Activated T-cell treated with anti-CD3 and anti-CD28 coated beads, Interleukin-2, amount 50 U/mL, for 72 hours (primary cell): ENCODE data around the gene SLC6A7. TPM values are rescaled to one million over a fixed set of nuclear protein-coding genes. Genes with fewer than 3 reads are reported as not detected.
"Not testable (repeated sequence)": the region's sequence is repeated elsewhere in the genome, so short reads cannot be mapped to it uniquely, and the experiment has no call there.

Experiments used
- ATAC-seq, 2 donors: fragments of 150-1000 bp; cut with Tn5 transposase; replicated peaks in 1 of 2; 2 replicates each; pipeline ENCODE4 v1.10.0; 2021; ENCODE audit warnings: moderate library complexity in 2 of 2, mild to moderate bottlenecking in 1 of 2
- DNase-seq, 2 donors: peaks; one replicate each; pipeline ENCODE4 v3.0.0; 2021 to 2022; ENCODE audit warnings: mixed read lengths in 1 of 2
- H3K27ac Mint-ChIP-seq: one replicate; pipeline ENCODE4 v1.8.0; 2022; ENCODE audit warnings: mild to moderate bottlenecking, moderate library complexity, mixed read lengths
- H3K27me3 Mint-ChIP-seq: one replicate; pipeline ENCODE4 v1.8.0; 2022; ENCODE audit warnings: low read depth, mixed read lengths
- H3K36me3 Mint-ChIP-seq, 2 donors: one replicate each; pipeline ENCODE4 v1.8.0; 2022; ENCODE audit warnings: mixed read lengths in 2 of 2, mild to moderate bottlenecking in 1 of 2; ENCODE audit not compliant: insufficient read depth in 2 of 2
- H3K4me1 Mint-ChIP-seq: one replicate; pipeline ENCODE4 v1.8.0; 2022; ENCODE audit warnings: low read depth, mixed read lengths
- H3K4me3 Mint-ChIP-seq, 2 donors: one replicate each; pipeline ENCODE4 v1.8.0; 2022; ENCODE audit warnings: mild to moderate bottlenecking in 2 of 2, mixed read lengths in 2 of 2, moderate library complexity in 2 of 2
- H3K9me3 Mint-ChIP-seq, 2 donors: one replicate each; pipeline ENCODE4 v1.8.0; 2022; ENCODE audit warnings: mixed read lengths in 2 of 2
- total RNA-seq, 2 donors: library from RNA; stranded (reverse); gene quantifications; one replicate each; pipeline ENCODE4 v1.2.3, GENCODE V29; 2022

The SLC6A7 gene
- total RNA-seq, 2 donors from 2014 or later, result not detected

DNA sequence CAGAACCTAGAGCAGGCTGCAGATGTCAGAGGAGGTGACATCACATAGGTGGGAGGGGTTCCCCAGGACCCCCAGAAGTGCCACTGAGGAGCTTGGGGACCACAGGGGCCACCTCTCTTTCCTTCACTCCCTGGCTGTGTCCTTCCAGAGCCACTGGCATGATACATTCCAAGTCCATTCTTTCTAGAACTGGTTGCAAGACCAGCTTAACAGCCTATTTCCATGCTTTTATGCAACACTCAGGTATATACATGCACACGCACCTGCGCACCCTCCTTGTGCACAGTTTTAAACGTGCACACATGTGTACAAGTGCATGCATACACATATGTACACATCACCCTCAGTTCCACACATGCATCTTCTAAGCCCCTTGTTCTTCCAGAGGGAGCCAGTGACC, 39.7 kb downstream of the SLC6A7 start:
- ATAC-seq, result no peak
- Mint-ChIP-seq H3K9me3 (no peaks in the 10 kb centered on the region), H3K27me3 (no peaks in the 10 kb centered on the region)

DNA sequence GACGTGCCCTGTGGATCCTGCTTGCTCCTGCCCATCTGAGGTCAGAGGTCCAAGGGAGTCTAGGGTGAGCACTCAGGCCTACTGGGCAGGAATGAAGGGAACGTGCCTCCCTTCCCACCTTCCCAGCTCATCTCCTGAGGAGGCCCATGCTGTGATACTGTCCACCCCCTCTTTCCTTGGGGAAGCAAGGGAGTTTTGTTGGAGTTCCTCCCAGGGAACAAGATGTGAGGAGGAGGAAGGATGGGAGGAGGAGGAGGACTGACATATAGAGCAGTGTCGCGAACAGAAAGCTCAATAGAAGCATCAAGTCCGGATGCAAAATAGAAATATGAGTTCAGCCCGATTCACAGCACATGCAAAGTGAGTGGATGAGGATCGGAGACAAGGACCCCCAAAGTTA, 41.0 kb downstream of the SLC6A7 start:
- Mint-ChIP-seq H3K4me3 (no peak overlapping the region), H3K4me1 (no peaks in the 10 kb centered on the region), H3K36me3 (no peaks in the 10 kb centered on the region), H3K27me3 (no peaks in the 10 kb centered on the region), H3K27ac (no peak overlapping the region), H3K9me3 (no peaks in the 10 kb centered on the region)
- DNase-seq, result no peak
- no peak for ATAC-seq

More for the DNA sequence above, 39.7 kb downstream of the SLC6A7 start:
- H3K27ac Mint-ChIP-seq, result no peak overlapping the region
- DNase-seq, result no peak
- no peaks in the 10 kb centered on the region for H3K36me3 Mint-ChIP-seq
- no peak overlapping the region for H3K4me3 Mint-ChIP-seq
- no peaks in the 10 kb centered on the region for H3K4me1 Mint-ChIP-seq

DNA sequence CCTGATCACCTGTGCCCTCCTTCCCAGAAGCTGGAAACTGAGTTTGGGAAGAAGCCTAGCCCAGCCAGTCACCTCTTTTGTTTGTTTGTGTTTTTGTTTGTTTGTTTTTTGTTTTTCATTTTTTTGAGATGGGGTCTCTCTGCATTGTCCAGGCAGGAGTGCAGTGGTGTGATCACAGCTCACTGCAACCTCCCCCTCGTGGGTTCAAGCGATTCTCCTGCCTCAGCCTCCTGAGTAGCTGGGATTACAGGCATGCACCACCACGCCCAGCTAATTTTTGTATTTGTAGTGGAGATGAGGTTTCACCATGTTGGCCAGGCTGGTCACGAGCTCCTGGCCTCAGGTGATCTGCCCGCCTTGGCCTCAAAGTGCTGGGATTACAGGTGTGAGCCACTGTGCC, 43.8 kb downstream of the SLC6A7 start:
- not testable (repeated sequence) for H3K9me3 Mint-ChIP-seq, ATAC-seq, H3K4me1 Mint-ChIP-seq

DNA sequence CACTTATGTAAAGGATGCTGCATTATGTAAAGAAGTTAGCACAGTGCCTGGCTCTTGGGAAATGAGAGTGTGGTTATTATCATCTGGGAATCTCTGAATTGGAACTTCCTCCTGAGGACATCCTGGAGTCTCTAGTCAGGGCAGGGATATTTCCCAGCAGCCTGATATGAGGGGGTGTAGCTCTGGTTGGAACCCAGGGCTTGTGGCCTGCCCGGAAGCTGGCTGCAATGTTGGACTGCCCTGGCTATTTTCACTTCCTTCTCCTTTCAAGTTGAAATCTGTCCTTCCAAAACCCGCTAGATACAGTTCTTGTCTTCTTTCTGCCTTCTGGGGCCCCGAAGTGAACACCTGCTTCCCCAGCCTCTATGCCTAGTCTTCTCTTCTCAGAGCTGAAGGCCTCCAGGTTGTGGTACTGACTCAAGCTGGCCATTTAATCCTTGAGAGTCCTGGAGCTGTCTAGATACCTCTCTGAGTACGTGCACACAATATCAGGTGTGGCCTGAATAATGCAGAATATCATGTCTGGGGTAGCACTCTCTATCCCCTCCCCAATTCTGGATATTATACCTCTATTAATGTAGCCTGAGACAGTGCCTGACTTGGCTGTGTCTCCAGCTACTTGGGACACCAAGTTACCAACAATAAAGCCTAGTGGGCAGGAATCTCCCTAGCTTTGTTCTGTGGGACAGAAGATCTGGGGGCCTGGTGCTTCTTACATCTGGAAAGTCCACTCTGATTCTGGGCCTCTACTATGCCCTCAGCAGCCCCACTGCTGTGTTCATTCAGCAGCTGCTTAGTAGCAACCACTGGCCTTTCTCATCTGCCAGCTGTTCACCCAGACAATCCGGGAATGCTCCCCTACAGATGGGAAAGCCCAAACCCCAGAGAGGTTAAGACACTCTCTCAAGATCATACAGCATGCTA, 45.0 kb downstream of the SLC6A7 start:
- Mint-ChIP-seq H3K4me3 (no peak overlapping the region), H3K27ac (no peak overlapping the region), H3K4me1 (no peaks in the 10 kb centered on the region), H3K27me3 (no peaks in the 10 kb centered on the region), H3K9me3 (no peaks in the 10 kb centered on the region), H3K36me3 (no peaks in the 10 kb centered on the region)
- DNase-seq, result no peak
- ATAC-seq, result no peak

More for the DNA sequence above, 43.8 kb downstream of the SLC6A7 start:
- H3K27ac Mint-ChIP-seq, H3K4me3 Mint-ChIP-seq, H3K36me3 Mint-ChIP-seq, H3K27me3 Mint-ChIP-seq, DNase-seq: not testable (repeated sequence)

DNA sequence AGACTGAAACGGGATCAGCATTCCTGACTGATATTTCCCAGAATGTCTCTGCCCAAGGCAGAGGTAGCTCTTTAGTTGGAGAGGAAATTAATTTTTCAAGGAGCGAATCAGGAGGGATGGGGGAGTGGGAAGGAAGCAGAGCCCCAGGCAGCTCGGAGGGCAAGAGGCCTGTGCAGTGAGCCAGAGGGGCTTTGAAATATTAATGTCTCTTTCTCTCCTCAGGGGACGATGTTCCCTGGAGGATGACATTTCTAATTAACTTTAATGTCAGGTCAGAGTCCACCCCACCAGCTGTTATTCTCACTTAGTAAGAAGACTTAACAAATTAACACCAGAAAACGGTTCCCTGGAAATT, 45.6 kb downstream of the SLC6A7 start:
- Mint-ChIP-seq H3K27ac (no peak overlapping the region), H3K36me3 (no peaks in the 10 kb centered on the region), H3K27me3 (no peaks in the 10 kb centered on the region), H3K4me1 (no peaks in the 10 kb centered on the region), H3K4me3 (no peak overlapping the region), H3K9me3 (no peaks in the 10 kb centered on the region)
- ATAC-seq, result no peak
- DNase-seq, result no peak

DNA sequence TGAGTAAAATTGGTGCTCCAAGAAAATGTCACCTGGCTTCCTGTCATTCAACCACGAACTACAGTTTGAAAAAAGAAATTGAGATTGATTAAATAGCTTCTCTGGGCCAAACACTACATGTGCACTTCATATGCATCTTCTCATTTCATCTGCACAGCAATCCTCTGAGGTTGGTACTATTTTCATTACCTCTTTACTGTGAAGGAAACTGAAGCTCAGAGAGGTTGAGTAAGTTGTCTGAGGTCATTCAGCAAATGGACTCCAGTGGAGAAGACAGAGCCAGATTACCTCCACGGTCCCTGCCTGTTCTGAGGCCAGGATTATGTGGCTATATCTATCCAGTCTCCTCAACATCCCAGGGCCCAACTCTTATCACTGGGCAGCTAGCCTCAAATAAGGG, 46.5 kb downstream of the SLC6A7 start:
- ATAC-seq (no peak), DNase-seq (no peak)
- H3K4me1 Mint-ChIP-seq, result no peaks in the 10 kb centered on the region
- no peaks in the 10 kb centered on the region for H3K27me3 Mint-ChIP-seq
- H3K4me3 Mint-ChIP-seq, result no peak overlapping the region
- H3K36me3 Mint-ChIP-seq, result no peaks in the 10 kb centered on the region
- H3K27ac Mint-ChIP-seq, result no peak overlapping the region
- no peaks in the 10 kb centered on the region for H3K9me3 Mint-ChIP-seq

DNA sequence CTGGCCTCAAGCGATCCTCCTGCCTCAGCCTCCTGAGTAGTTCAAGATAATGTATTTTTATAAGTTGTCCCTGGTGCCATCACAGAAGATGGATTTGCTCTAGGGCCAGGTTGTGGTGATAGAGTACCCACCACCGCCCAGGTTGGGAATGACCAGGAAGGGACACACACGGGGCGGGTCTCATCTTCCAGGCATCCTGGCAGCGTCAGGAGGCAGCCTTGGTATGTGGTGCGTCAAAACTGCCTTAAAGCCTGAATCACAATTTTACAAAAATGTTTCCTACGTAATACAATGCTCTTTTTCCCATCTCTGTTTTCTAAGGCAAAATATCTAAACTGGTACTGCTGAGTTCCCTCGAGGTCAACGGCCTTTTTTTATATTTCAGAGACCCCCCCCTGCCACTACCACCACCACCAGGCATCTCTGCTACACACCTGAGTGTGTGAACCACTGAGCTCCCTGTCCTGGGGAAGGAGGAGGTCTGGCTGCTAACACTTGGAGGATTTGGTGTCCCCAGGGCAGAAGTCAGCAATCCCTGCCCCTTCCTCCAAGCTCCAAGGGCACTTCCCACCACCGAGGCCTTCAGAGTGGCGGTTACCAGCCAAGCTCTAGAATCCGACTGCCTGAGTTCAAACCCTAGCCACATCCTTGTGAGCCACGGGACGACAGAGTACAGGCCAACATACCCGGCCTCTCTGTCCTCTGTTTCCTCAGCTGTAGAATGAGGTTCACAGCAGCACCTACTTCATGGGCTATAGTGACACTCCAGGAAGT, 47.3 kb downstream of the SLC6A7 start:
- ATAC-seq (no peak), DNase-seq (no peak)
- Mint-ChIP-seq H3K9me3 (no peaks in the 10 kb centered on the region), H3K36me3 (no peaks in the 10 kb centered on the region), H3K27ac (no peak overlapping the region), H3K27me3 (no peaks in the 10 kb centered on the region), H3K4me1 (no peaks in the 10 kb centered on the region), H3K4me3 (no peak overlapping the region)

DNA sequence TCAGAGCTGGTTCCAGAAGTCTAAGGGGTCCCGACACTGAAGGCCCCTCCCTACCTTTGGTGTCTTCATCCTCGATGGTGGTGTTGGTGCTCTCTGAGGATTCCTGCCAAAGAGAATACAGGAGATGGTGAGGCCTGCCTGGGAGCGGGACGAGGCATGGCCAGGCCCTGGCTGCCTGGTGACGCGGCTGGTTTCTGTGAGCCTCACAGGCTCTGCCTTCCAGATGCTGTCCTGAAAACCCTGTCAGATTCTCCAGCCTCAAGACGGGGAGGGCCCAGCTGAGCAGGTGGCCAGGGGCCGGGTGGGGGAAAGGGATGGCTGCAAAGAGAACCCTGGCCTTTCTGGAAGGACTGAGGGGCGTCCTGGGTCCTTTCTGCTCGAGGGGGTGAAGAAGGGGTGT, 48.8 kb downstream of the SLC6A7 start:
- Mint-ChIP-seq H3K4me1 (no peaks in the 10 kb centered on the region), H3K36me3 (no peaks in the 10 kb centered on the region), H3K27me3 (no peaks in the 10 kb centered on the region), H3K4me3 (no peak overlapping the region), H3K9me3 (no peaks in the 10 kb centered on the region), H3K27ac (no peak overlapping the region)
- no peak for ATAC-seq
- no peak for DNase-seq

DNA sequence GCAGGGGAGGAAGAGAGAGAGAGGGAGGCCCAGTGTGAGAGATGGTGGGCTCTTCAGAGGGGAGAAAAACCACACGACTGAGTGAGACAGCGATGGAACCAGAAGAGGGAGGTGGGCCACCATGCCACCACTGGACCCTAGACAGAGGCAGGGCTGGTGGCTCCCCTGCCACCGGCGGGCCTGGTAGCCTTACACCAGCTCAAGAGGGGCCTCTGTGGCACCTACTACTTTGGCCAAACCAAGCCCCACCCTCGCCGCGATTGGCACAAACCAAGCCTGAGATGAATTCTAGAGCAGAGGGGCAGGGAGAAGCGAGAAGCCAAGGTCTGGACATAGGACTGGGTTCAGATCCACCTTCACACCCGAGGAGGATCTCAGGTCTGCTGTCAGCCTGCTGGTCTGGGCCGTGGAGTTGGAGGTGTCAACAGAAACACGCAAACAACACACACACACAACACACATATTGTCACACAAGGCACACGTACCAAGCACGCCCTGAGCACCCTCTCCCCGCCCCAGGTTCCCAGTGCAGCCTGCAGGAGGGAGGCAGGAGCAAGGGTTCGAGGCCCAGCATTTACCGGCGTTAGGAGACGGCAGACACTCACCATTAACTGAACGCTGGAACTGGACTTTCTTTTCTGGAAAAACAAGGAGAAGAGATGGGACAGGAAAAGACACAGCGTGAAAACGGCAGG, 49.4 kb downstream of the SLC6A7 start:
- Mint-ChIP-seq H3K27ac (no peak overlapping the region), H3K4me1 (no peaks in the 10 kb centered on the region), H3K4me3 (no peak overlapping the region), H3K9me3 (no peaks in the 10 kb centered on the region), H3K36me3 (no peaks in the 10 kb centered on the region), H3K27me3 (no peaks in the 10 kb centered on the region)
- DNase-seq (no peak), ATAC-seq (no peak)

DNA sequence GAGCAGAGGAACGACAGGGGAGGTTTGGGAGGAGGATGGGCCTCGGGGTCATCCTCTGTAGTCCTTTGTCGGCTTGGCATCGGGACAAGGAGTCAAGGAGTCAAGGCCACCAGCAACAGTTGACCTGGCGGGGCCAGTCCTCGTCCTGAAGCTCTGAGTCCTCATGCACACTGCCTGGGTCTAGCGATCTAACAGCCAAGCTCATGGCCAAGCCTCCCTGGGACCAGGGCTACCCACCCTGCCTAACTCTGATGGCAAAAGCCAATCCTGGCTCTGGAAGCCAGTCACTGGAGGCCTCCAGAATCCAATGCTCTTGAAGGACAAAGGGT, 49.9 kb downstream of the SLC6A7 start:
- H3K4me3 Mint-ChIP-seq, result no peak overlapping the region
- no peak overlapping the region for H3K27ac Mint-ChIP-seq
- H3K36me3 Mint-ChIP-seq, result no peaks in the 10 kb centered on the region
- no peaks in the 10 kb centered on the region for H3K9me3 Mint-ChIP-seq
- no peaks in the 10 kb centered on the region for H3K4me1 Mint-ChIP-seq
- ATAC-seq, result no peak
- H3K27me3 Mint-ChIP-seq, result no peaks in the 10 kb centered on the region
- DNase-seq, result no peak

DNA sequence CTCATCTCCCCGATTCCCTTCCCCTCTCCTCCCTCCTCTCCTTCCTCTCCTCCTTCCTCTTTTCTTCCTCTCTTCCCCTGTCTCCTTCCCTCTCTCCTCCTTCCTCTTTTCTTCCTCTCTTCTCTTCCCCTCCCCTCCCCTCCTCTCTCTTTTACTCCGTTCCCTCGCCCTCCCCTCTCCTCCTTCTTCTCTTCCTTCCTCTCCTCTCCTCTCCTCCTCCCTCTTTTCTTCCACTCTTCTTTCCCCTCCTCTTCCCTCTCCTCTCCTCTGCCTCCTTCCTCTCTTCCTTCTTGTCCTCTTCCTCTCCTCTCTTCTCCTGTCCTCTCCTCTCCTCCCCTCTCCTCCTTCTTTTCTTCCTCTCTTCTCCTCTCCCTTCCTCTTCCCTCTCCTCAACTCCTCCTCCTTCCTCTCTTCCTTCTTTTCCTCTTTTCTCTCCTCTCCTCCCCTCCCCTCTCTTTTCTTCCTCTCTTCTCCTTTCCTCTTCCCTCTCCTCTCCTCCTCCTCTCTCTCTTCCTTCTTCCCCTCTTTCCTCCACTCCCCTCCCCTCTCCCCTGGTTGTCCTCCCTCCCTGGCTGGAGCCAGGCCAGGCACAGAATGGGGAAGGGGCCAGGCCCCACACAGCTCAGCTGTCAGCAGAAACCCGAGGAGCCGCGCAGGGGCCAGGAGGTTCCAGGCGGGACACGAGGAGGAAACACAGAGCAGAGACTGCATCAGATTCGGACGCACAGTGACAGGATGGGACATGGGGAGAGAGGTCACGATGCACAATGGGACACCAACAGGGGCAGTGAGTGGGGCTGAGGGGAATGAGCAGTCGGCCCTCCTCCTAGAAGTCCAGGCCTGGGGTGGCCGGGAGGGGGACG, 51.7 kb downstream of the SLC6A7 start:
- no peaks in the 10 kb centered on the region for H3K9me3 Mint-ChIP-seq

DNA sequence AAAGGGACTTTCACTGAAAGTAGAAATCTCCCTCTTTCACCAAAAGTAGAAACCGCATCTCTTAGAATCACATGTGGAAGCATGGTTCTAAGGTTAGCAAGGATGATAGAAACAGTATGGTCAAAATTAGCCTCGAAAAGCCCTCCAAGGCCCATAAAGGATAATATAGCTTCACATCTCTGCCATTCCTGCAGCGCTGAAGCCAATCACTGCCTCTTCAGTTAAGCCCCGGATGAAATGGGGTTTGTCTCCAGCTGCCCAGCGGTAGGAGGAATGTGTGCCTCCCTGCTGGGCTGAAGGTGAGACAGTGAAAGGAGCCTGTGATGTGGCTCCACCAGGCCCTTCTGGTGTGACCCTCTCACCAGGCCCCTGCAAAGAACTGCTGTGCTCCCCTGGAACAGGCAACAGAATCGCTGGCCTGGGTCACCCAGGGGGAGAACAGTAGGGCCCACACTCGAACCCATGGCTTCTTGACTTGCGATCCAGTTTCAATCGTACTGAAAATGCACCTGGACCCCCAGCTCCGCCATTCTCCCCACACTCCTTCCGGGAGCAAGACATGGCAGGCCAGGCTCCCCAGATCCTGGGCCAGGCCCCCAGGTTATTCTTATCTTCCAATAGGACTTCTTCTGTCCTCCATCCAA, 52.5 kb downstream of the SLC6A7 start:
- H3K4me3 Mint-ChIP-seq, result no peak overlapping the region
- ATAC-seq, result no peak
- H3K4me1 Mint-ChIP-seq, result no peaks in the 10 kb centered on the region
- H3K36me3 Mint-ChIP-seq, result no peaks in the 10 kb centered on the region
- H3K27ac Mint-ChIP-seq, result no peak overlapping the region
- DNase-seq, result no peak
- H3K9me3 Mint-ChIP-seq, result no peaks in the 10 kb centered on the region
- no peaks in the 10 kb centered on the region for H3K27me3 Mint-ChIP-seq

More for the DNA sequence above, 51.7 kb downstream of the SLC6A7 start:
- H3K27me3 Mint-ChIP-seq, result no peaks in the 10 kb centered on the region
- no peaks in the 10 kb centered on the region for H3K4me1 Mint-ChIP-seq
- ATAC-seq (no peak), DNase-seq (no peak)
- no peak overlapping the region for H3K27ac Mint-ChIP-seq
- no peak overlapping the region for H3K4me3 Mint-ChIP-seq
- no peaks in the 10 kb centered on the region for H3K36me3 Mint-ChIP-seq
